B cell (primary cell): ENCODE data around the gene TCFL5. TPM values are rescaled to one million over a fixed set of nuclear protein-coding genes. Genes with fewer than 3 reads are reported as not detected.
A peak's percentile ranks its signal among the peaks of the same experiment; 100 is the strongest.

ENCODE experiments used
- ATAC-seq: fragments of 200-7000 bp; cut with Tn5 transposase; one replicate; pipeline ENCODE4 v1.10.0; 2021; ENCODE audit warnings: low read depth, mild to moderate bottlenecking, moderate number of reproducible peaks, moderate library complexity
- CTCF ChIA-PET: fragments of 350-600 bp; sonication (Branson Sonifier 250); formaldehyde crosslinking; loops from one replicate; lab custom pipeline; 2021; ENCODE audit warnings: antibody characterized with exemption, inconsistent platforms; lab: Charles Lee
- POLR2A ChIA-PET: fragments of 350-600 bp; sonication (Branson Sonifier 250); formaldehyde crosslinking; loops from one replicate; lab custom pipeline; 2021; ENCODE audit warnings: antibody characterized with exemption; lab: Charles Lee
- DNase-seq: peaks from one replicate; pipeline ENCODE4 v3.0.0; 2013
- H2AFZ ChIP-seq: 2 replicates; pipeline ENCODE4 v1.6.1; 2012; ENCODE audit warnings: mild to moderate bottlenecking, low read depth, low read length; ENCODE audit not compliant: insufficient read depth, poor library complexity, severe bottlenecking
- H3K27ac ChIP-seq, 2 donors: 1 replicate in 1 of 2; 2 replicates in 1 of 2; pipeline ENCODE4 v1.5.1; 2012 to 2013; ENCODE audit warnings: low read length in 2 of 2, mild to moderate bottlenecking in 2 of 2, moderate library complexity in 1 of 2
- H3K27me3 ChIP-seq, 4 experiments: fragments of 200-600 bp in 1 of 4; sonication (generic) in 1 of 4; replicated peaks in 1 of 4; 1 replicate in 2 of 4; 2 replicates in 2 of 4; pipeline versions ENCODE4 v1.6.1 to v1.7.0; 2013 to 2016; ENCODE audit warnings: low read length in 3 of 4, mild to moderate bottlenecking in 2 of 4, mixed read lengths in 1 of 4, moderate library complexity in 1 of 4; ENCODE audit not compliant: insufficient read depth in 4 of 4, control insufficient read depth in 3 of 4; ENCODE audit errors: control extremely low read depth in 1 of 4
- H3K36me3 ChIP-seq, 2 experiments: replicated peaks in 1 of 2; 1 replicate in 1 of 2; 2 replicates in 1 of 2; pipeline versions ENCODE4 v1.6.1 to v1.7.1; 2013; ENCODE audit warnings: low read length in 1 of 2; ENCODE audit not compliant: insufficient read depth in 2 of 2, control insufficient read depth in 1 of 2; ENCODE audit errors: control extremely low read depth in 1 of 2, extremely low read depth in 1 of 2
- H3K4me1 ChIP-seq, 2 donors: fragments of 200-600 bp in 1 of 2; sonication (generic) in 1 of 2; 1 replicate in 1 of 2; 2 replicates in 1 of 2; pipeline versions ENCODE4 v1.5.1 to v1.6.1; 2013 to 2017; ENCODE audit warnings: low read length in 2 of 2; ENCODE audit not compliant: control insufficient read depth in 2 of 2, insufficient read depth in 2 of 2
- H3K4me2 ChIP-seq: replicated peaks from 2 replicates; pipeline ENCODE3; 2012; ENCODE audit warnings: mild to moderate bottlenecking, low read depth, low read length; ENCODE audit not compliant: poor library complexity, severe bottlenecking
- H3K4me3 ChIP-seq, 5 experiments: fragments of 200-600 bp in 1 of 5; sonication (generic) in 1 of 5; 1 replicate in 3 of 5; 2 replicates in 2 of 5; pipeline versions ENCODE4 v1.5.1 to v1.7.0; 2011 to 2016; ENCODE audit warnings: low read length in 4 of 5, mild to moderate bottlenecking in 4 of 5, low read depth in 2 of 5, control low read depth in 1 of 5, moderate library complexity in 1 of 5; ENCODE audit not compliant: insufficient read depth in 1 of 5; ENCODE audit errors: control extremely low read depth in 1 of 5, extremely low read depth in 1 of 5
- H3K79me2 ChIP-seq: fragments of 200-600 bp; sonication (generic); one replicate; pipeline ENCODE4 v1.6.0; 2016; ENCODE audit warnings: low read length; ENCODE audit not compliant: control insufficient read depth, insufficient read depth
- H3K9ac ChIP-seq: fragments of 200-600 bp; sonication (generic); 2 replicates; pipeline ENCODE4 v1.6.1; 2017; ENCODE audit warnings: mild to moderate bottlenecking, low read length, moderate library complexity
- H3K9me3 ChIP-seq, 3 donors: one replicate each; pipeline versions ENCODE4 v1.6.1 to v1.7.1; 2013; ENCODE audit warnings: low read length in 2 of 3; ENCODE audit not compliant: control insufficient read depth in 2 of 3, insufficient read depth in 1 of 3; ENCODE audit errors: control extremely low read depth in 1 of 3
- H4K20me1 ChIP-seq: 2 replicates; pipeline ENCODE4 v1.6.0; 2012; ENCODE audit warnings: mild to moderate bottlenecking, low read length; ENCODE audit not compliant: insufficient read depth, control insufficient read depth, poor library complexity, severe bottlenecking
- H3K27ac Mint-ChIP-seq: one replicate; pipeline ENCODE4 v1.8.0; 2021; ENCODE audit warnings: mixed read lengths
- H3K27me3 Mint-ChIP-seq: one replicate; pipeline ENCODE4 v1.8.0; 2021; ENCODE audit warnings: mixed read lengths
- H3K4me1 Mint-ChIP-seq: one replicate; pipeline ENCODE4 v1.8.0; 2021; ENCODE audit warnings: mixed read lengths
- H3K4me3 Mint-ChIP-seq: one replicate; pipeline ENCODE4 v1.8.0; 2021; ENCODE audit warnings: mixed read lengths
- H3K9me3 Mint-ChIP-seq: one replicate; pipeline ENCODE4 v1.8.0; 2022; ENCODE audit warnings: mixed read lengths; ENCODE audit not compliant: insufficient read depth
- CTCF ChIP-seq: fragments of 200-600 bp; IDR thresholded peaks from one replicate; pipeline ENCODE4 v1.8.0; 2022; ENCODE audit warnings: antibody characterized with exemption, mild to moderate bottlenecking
- EZH2 ChIP-seq: IDR thresholded peaks from 2 replicates; pipeline ENCODE4 v1.6.1; 2012; ENCODE audit warnings: borderline replicate concordance, low read depth, mild to moderate bottlenecking, moderate library complexity, low read length; ENCODE audit not compliant: insufficient read depth, poor library complexity, severe bottlenecking
- WGBS: methylation state at CpG from one replicate; pipeline ENCODE4 v1.1.5; 2013; ENCODE audit warnings: missing lambda C conversion rate; ENCODE audit not compliant: insufficient coverage; 5-methylcytosine and 5-hydroxymethylcytosine counted together
- intact Hi-C: fragments of 100-400 bp; cut with micrococcal nuclease; formaldehyde crosslinking; loops from one replicate; pipeline ENCODE4 v1.10.0; 2022
- polyA minus RNA-seq: library from RNA; depleted of rRNA, polyadenylated mRNA; stranded (reverse); fragments of >200 nt; gene quantifications from 2 replicates; pipeline ENCODE4 v1.2.3, GENCODE V29; 2012
- polyA plus RNA-seq: library from polyadenylated mRNA; depleted of rRNA; stranded (reverse); fragments of >200 nt; gene quantifications from 2 replicates; pipeline ENCODE4 v1.2.3, GENCODE V29; 2012
- total RNA-seq, 2 donors: library from RNA; stranded (reverse); fragments of 120-200 nt in 1 of 2; gene quantifications; 1 replicate in 1 of 2; 2 replicates in 1 of 2; pipeline versions ENCODE4 v1.2.3 to v1.2.4, GENCODE V29; 2013 to 2022

TCFL5 gene
- total RNA-seq (15.7 and 16.2 TPM in 2 replicates), polyA plus RNA-seq (2.0 and 2.6 TPM in 2 replicates), polyA minus RNA-seq (5.9 and 6.7 TPM in 2 replicates)
- total RNA-seq (2013) = 4.9 TPM

GRCh38 chr20:62861726-62862336 lies at the start of gene TCFL5:
Gene TCFL5, minus strand, starts transcription at chr20:62861822. Its CDS starts 152 bp downstream, at chr20:62861670.
- Histone ChIP-seq H2AFZ (peak within 1 kb of the TSS; percentile 49), H3K4me1 (peaks cover 9 to 27% of the 10 kb centered on the region in 2 donors), H3K79me2 (no peaks in the 10 kb centered on the region), H4K20me1 (peaks cover 16% of the 10 kb centered on the region), H3K27ac (no peak within 1 kb of the TSS), H3K9me3 (peaks cover 0 to 11% (median 0%) of the 10 kb centered on the region in 3 donors), H3K4me3 (peak within 1 kb of the TSS in 3 of 5 experiments; percentile 33 to 47 (median 36)), H3K9ac (no peak within 1 kb of the TSS), H3K4me2 (peak within 1 kb of the TSS; percentile 72), H3K36me3 (no peaks in the 10 kb centered on the region), H3K27me3 (peaks cover 0 to 9% (median 6%) of the 10 kb centered on the region in 4 experiments)
- ATAC-seq (peak; percentile 92), DNase-seq (peak; percentile 95)
- Mint-ChIP-seq H3K9me3 (no peaks in the 10 kb centered on the region), H3K27me3 (no peaks in the 10 kb centered on the region), H3K4me3 (peak within 1 kb of the TSS; percentile 81), H3K4me1 (peaks cover 20% of the 10 kb centered on the region), H3K27ac (peak within 1 kb of the TSS; percentile 42)
- 16% methylated on average over 43 of the region's 70 CpGs for WGBS
- CTCF ChIA-PET = interaction anchor here (0.6 to 1.7 kb wide), 8 partner anchors 11 to 147 kb away, joined by 3 to 6 read pairs (median 3); no protein-coding TSS in a partner anchor
- TF ChIP-seq CTCF = no peak
- no peak for TF ChIP-seq EZH2
- POLR2A ChIA-PET = interaction anchor here (0.8 to 1.2 kb wide), 2 partner anchors 36 to 68 kb away, joined by 3 read pairs; no protein-coding TSS in a partner anchor
- intact Hi-C loops = loop anchor here (2.0 to 5.0 kb wide), 3 partner anchors 35 to 70 kb away; partner anchors contain the start of gene DIDO1
